Stimulated activated CD8-positive, alpha-beta memory T cell treated with anti-CD3 and anti-CD28 coated beads, Interleukin-15, amount 100 ng/mL, for 48 hours (primary cell): Measurements from ENCODE around the gene TBXAS1.

Experiments used
- DNase-seq, 2 donors: peaks; one replicate each; pipeline ENCODE4 v3.0.0-alpha.2; 2020; ENCODE audit warnings: low read depth in 2 of 2

Gene TBXAS1

GRCh38 chr7:140049339-140050024 lies 220.4 kb downstream of the TBXAS1 start:
- DNase-seq: no peak

GRCh38 chr7:140050100-140050499 lies 221.0 kb downstream of the TBXAS1 start:
- DNase-seq: no peak

- DNase-seq: no peak
Measured at GRCh38 chr7:140051820-140052219, 222.8 kb downstream of the TBXAS1 start.

GRCh38 chr7:140053812-140054539 lies 224.9 kb downstream of the TBXAS1 start:
- no peak for DNase-seq

- DNase-seq: no peak
Measured at GRCh38 chr7:140054751-140055150, 225.7 kb downstream of the TBXAS1 start.

- no peak for DNase-seq
Measured at GRCh38 chr7:140055833-140056232, 226.8 kb downstream of the TBXAS1 start.

GRCh38 chr7:140056431-140057142 lies 227.5 kb downstream of the TBXAS1 start:
- DNase-seq: no peak

- no peak for DNase-seq
Measured at GRCh38 chr7:140057143-140057535, 228.1 kb downstream of the TBXAS1 start.

GRCh38 chr7:140058517-140058916 lies 229.5 kb downstream of the TBXAS1 start:
- DNase-seq: no peak

GRCh38 chr7:140059273-140060242 lies 230.5 kb downstream of the TBXAS1 start:
- peak in 1 of 2 donors; percentile 4 for DNase-seq

GRCh38 chr7:140060243-140060630 lies 231.2 kb downstream of the TBXAS1 start:
- no peak for DNase-seq

GRCh38 chr7:140060788-140061606 lies 231.9 kb downstream of the TBXAS1 start:
- no peak for DNase-seq

- DNase-seq: no peak
Measured at GRCh38 chr7:140061607-140061930, 232.5 kb downstream of the TBXAS1 start.

- DNase-seq: peak; percentile 8 to 35
Measured at GRCh38 chr7:140062118-140062527, 233.1 kb downstream of the TBXAS1 start.

- DNase-seq: peak; percentile 80 to 83
Measured at GRCh38 chr7:140062528-140063299, 233.7 kb downstream of the TBXAS1 start, which contains the start of gene PARP12. Gene PARP12 (minus strand): TSS chr7:140062951. CDS start chr7:140062847, 104 bp downstream.

- no peak for DNase-seq
Measured at GRCh38 chr7:140067052-140067451, 238.0 kb downstream of the TBXAS1 start.

- DNase-seq: no peak
Measured at GRCh38 chr7:140068033-140068432, 239.0 kb downstream of the TBXAS1 start.

GRCh38 chr7:140069298-140069949 lies 240.4 kb downstream of the TBXAS1 start:
- no peak for DNase-seq
